NCI-H345 (cell line): ENCODE results near the gene TRIO.

ENCODE experiments used
- DNase-seq: peaks from one replicate; lab custom pipeline; 2025; lab: John Stamatoyannopoulos, UW

Gene TRIO

GRCh38 chr5:14148483-14148882 lies 5.3 kb downstream of the TRIO start:
- DNase-seq, result no peak

GRCh38 chr5:14148890-14149671 lies 5.9 kb downstream of the TRIO start:
- no peak for DNase-seq

DNA sequence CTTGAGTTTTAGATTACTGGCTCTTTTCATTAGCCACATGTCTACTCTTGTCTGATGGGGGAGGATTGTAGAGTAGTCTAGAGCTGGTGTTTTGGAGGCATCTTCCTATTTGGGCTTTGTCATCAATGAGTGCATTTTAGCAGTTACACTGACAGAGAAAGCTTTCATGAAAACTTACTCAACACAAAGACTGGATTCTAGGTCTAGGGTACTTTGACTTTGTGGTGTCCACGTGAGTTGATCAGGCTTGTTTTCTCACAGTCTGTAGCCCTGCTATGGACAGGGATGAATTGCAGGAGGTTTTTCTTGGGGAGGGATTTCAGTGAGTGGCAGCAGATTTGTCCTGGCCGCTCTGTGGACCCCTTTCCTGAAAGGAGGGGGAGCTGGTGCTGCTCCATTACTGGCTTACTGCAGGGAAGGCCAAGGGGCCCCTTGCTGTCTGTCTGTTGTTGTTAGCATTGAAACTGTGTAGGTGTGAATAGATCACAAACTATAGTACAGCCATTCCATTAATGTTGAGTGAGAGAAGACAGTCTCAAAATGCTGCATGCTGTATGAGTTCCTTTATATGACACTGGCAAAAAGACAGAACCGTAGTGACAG lies 6.6 kb downstream of the TRIO start:
- no peak for DNase-seq

GRCh38 chr5:14151416-14151815 lies 8.3 kb downstream of the TRIO start:
- no peak for DNase-seq

DNA sequence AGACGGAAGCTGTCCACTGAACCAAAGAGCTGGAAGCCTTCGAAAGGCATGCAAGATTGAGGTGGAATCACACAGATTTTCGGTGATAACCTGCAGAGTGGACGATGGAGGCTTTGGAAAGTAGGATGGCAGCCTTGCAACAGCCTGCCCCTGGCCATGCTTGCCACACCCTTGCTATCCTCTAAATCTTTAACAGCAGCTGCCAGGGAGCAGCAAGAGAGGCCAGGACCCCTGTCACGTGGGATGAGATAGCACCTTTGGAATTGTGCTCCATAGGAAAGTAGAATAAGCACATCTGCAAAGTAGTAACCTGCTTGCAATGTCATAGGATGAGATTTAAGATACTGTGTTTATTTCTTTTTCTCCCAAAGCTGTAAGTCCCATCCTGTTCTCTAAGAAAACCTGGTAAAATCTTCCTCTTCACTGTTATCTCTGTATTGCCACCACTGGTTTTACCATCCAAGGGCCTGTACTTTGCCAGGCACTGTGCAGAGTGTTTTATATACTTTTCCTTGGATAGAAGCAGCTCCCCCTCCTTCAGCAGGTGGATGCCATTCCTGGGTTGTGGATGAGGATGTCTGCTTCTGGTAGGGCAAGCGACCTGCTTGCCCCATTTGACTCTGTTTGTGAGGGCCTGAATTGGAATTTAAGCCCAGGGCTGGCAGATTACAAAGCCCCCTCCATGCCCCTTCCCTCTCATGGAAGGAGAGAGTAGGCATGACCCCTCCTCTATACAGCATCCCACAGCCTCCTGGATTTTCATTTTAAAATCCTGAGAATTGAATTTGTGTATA lies 10.1 kb downstream of the TRIO start:
- DNase-seq, result no peak

DNA sequence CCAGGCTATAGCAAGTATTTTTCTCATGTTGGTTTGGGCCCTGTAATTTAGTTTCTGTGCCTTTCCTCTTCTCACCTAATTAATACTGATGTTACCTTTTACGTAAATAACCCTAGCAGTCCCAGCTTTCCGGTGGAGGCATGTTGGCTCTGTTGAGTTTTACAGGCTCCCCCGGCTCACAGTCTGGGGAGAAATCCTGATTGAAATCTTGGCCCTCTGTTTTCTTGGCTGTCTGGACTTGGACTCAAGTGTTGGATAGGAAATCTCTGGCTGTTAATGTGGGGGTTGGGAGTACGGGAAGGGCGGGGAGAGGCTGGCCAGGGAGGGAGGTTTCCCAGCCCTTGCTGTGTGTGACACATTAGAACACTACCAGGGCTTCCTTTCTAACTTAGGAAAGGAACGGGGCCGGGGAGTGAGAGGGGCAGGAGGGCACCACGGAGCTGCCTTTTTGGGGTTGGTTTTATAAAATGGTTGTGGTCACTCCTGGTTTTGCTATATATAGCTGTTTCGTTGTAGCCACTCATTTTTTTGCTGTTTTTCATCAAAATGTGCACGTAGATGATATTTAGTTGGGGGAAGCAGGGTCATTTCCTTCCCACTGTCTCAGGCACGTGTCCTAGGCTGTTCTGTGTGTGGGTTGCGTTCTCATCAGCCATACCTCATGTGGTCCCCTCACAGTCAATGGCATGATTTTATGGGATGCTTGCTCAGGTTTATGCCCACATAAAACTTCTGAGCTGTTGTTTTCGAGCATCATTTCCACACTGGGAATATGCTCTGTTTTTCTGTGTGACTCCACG lies 11.0 kb downstream of the TRIO start:
- DNase-seq, result no peak

DNA sequence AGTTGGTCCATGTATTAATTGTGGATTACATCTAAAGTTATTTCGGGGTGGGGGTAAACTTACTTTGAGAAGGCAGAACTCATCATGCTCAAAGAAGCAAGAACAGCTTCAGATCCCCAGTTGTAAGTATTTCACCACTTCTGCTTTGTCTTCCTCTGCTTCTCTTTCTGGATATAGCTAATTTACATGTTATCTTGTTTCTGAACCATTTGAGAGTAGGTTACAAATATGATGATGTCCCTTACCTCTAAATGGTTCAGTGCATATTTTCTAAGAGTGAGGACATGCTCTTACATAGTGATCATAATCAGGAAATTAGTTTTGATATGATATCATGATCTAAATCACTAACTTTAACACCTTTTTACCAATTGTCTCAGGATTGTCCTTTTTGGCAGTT lies 11.9 kb downstream of the TRIO start:
- no peak for DNase-seq

DNA sequence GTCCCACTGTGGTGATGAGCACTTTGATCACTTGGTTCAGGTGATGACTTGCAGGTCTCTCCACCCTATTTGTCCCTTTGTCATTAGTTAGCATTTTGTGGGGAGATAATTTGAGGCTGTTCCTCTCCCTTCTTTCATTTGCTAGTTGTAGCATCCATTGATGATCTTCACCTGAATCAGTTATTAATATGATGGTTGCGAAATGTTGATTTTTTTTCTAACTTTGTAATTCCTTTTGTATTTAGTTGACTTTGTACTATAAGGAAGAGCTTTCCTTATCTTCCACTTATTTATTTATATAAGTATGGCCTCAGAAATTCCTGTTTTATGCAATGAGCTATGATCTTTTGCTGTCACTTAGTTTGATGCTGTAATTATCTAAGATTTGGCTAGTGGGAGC lies 12.6 kb downstream of the TRIO start:
- DNase-seq, result no peak

DNA sequence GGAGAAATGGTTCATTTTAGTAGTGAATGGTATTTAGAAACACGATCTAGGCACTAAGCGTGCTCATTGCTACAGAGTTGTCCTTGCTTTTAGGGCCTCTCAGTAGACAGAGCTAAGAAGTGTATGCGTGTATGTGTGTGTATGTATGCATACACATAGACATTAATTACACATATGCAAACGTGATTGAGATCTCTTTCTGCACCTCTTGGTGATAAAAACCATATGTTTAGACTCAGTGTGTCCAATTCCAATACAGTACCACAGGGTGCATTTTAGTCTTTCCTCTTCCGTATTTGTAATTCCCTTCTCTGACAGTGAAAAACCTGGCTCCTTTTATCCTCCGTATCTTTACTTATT lies 13.1 kb downstream of the TRIO start:
- no peak for DNase-seq

DNA sequence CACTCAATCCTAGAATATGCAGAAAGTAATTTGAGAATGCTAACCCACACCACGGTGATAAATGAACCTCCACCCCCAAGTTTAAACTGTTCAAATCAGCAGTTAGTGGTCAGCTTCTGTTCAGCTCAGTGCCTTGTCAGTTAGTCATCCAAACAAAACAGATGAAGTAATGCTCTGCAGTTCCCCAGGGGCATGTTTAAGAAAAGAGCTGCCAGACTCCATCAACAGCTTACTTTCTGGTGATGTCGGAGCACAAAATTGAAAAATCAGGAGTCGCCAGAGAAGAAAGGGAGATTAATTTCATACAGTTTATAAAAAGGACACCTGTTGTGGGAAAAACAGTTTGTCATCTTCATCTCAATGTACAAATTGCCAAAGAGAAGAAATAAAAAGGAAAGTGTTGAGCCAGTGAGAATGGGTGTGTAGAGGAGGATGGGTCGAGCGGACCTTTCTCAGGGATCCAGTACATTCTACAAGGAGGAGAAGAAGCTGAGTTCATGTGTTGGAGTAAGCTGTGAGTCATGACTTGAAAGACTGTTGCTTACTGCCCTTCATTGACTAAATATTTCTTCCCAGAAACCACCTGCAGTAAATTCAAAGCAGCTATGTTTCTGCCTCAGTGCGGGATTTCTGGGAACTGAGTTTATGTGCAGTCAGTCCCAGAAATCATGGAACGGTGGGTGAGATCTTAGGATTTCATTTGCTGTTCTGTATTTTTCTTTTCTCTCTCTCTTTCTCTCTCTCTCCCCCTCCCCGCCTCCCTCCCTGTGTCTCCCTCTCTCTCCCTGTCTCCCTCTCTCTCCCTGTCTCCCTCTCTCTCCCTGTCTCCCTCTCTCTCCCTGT lies 13.7 kb downstream of the TRIO start:
- DNase-seq, result no peak

GRCh38 chr5:14157493-14157782 lies 14.3 kb downstream of the TRIO start:
- DNase-seq, result no peak

DNA sequence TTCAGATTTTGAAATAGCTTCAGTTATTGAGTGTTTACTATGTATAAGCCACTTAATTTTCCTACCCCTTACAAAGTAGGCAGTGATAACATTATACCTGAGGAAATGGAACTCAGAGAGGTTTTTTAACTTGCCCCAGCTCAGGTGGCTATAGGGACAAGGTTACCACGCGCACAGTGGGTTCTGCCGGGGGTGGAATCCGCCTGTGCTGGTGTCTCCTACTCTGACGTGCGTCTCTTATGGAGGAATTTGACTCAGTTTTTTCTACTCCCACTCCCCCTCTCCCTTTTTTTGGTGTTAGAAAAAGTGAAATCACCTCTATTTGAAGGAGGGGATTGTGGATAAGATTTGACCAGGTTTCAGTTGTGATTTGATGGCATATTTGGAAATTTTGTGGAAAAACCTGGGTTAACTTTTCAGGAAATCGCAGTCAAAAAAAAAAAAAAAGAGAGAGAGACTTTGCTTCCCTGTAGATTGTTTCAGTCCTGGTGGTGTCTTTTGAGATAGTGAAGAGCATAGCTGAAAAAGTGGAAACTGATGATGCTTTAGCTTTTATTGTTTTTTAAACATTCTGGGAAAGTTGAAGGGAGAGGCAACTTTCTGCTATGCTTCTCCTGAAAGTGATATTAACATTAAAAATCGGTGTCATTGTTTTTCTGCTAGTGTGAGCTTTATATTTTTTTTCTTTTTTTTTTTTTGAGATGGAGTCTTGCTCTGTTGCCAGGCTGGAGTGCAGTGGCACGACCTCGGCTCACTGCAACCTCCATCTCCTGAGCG lies 15.9 kb downstream of the TRIO start:
- no peak for DNase-seq

- DNase-seq, result no peak
Measured at GRCh38 chr5:14161825-14162556, 18.8 kb downstream of the TRIO start.

GRCh38 chr5:14164164-14165163 lies 21.3 kb downstream of the TRIO start:
- DNase-seq, result no peak

- DNase-seq, result no peak
Measured at GRCh38 chr5:14165375-14166106, 22.4 kb downstream of the TRIO start.

DNA sequence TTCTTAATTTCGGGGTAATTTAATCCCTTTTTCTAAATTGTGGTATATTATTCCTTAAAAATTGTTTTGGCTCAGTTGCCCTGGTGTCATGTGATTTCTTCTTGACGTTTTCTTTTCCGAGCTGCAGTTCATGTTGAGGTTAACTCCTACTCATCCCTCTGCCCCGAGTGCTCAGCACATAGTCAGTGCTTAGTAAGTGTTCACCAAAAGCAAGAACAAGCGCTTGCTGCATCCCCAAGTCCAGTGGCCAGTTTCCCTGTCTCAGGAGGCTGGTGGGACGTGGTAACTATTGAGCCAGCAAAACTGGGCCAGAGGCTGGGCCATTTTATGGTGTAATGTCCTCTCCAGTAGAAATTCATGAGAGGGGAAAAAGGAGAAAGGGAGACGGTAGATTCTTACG lies 23.3 kb downstream of the TRIO start:
- no peak for DNase-seq

GRCh38 chr5:14167211-14167845 lies 24.2 kb downstream of the TRIO start:
- DNase-seq, result no peak
